ENCODE results near the gene HOXA2. TPM values are rescaled to one million over a fixed set of nuclear protein-coding genes. Genes with fewer than 3 reads are reported as not detected.

HOXA2 gene
- total and polyA plus RNA-seq, 4 donors: 4.4 to 17.9 (median 12.9) TPM

- Histone ChIP-seq H3K4me1 (ENCODE audit: control insufficient read depth, insufficient read depth, low read length) (peaks cover 64% of the 10 kb centered on the region), H3K27ac (ENCODE audit: low read depth, low read length) (peak overlapping the region; percentile 98), H3K36me3 (ENCODE audit: control insufficient read depth, insufficient read depth, low read length) (peaks cover 8% of the 10 kb centered on the region), H3K9me3 (ENCODE audit: control insufficient read depth, insufficient read depth, low read length) (no peaks in the 10 kb centered on the region), H3K27me3 (ENCODE audit: control insufficient read depth, insufficient read depth, low read length) (peaks cover 22% of the 10 kb centered on the region), H3K4me3 (ENCODE audit: low read depth, low read length) (peak overlapping the region; percentile 85)
- 14% methylated on average over 22 of the region's 25 CpGs for WGBS (ENCODE audit: insufficient coverage)
- DNase-seq (ENCODE audit: low read depth in 4 of 6, low spot score in 6 of 6): peak in 5 of 6 donors; percentile 47 to 88 (median 80)
Measured at GRCh38 chr7:27101171-27101956, 1.1 kb downstream of the HOXA2 start.

- 17% methylated on average over 8 of the region's 8 CpGs for WGBS (ENCODE audit: insufficient coverage)
- peak overlapping the region; percentile 85 for H3K4me3 ChIP-seq (ENCODE audit: low read depth, low read length)
- peak overlapping the region; percentile 98 for H3K27ac ChIP-seq (ENCODE audit: low read depth, low read length)
- DNase-seq (ENCODE audit: low read depth in 4 of 6, low spot score in 6 of 6): peak in 4 of 6 donors; percentile 44 to 86 (median 54)
- H3K36me3 ChIP-seq (ENCODE audit: control insufficient read depth, insufficient read depth, low read length): peaks cover 8% of the 10 kb centered on the region
- peaks cover 59% of the 10 kb centered on the region for H3K4me1 ChIP-seq (ENCODE audit: control insufficient read depth, insufficient read depth, low read length)
- H3K27me3 ChIP-seq (ENCODE audit: control insufficient read depth, insufficient read depth, low read length): peaks cover 20% of the 10 kb centered on the region
- H3K9me3 ChIP-seq (ENCODE audit: control insufficient read depth, insufficient read depth, low read length): no peaks in the 10 kb centered on the region
Measured at GRCh38 chr7:27100694-27101170, 1.8 kb downstream of the HOXA2 start.

GRCh38 chr7:27099453-27100370, 2.8 kb downstream of the HOXA2 start:
- peaks cover 8% of the 10 kb centered on the region for H3K36me3 ChIP-seq (ENCODE audit: control insufficient read depth, insufficient read depth, low read length)
- H3K9me3 ChIP-seq (ENCODE audit: control insufficient read depth, insufficient read depth, low read length): no peaks in the 10 kb centered on the region
- peaks cover 56% of the 10 kb centered on the region for H3K4me1 ChIP-seq (ENCODE audit: control insufficient read depth, insufficient read depth, low read length)
- peak overlapping the region; percentile 98 for H3K27ac ChIP-seq (ENCODE audit: low read depth, low read length)
- no CpG with 5 or more reads among the region's 8 CpGs for WGBS (ENCODE audit: insufficient coverage)
- H3K4me3 ChIP-seq (ENCODE audit: low read depth, low read length): peak overlapping the region; percentile 85
- peaks cover 30% of the 10 kb centered on the region for H3K27me3 ChIP-seq (ENCODE audit: control insufficient read depth, insufficient read depth, low read length)
- peak in 3 of 6 donors; percentile 23 to 70 (median 48) for DNase-seq (ENCODE audit: low read depth in 4 of 6, low spot score in 6 of 6)

GRCh38 chr7:27098578-27099451, 3.7 kb downstream of the HOXA2 start:
- peak overlapping the region; percentile 85 for H3K4me3 ChIP-seq (ENCODE audit: low read depth, low read length)
- peaks cover 32% of the 10 kb centered on the region for H3K27me3 ChIP-seq (ENCODE audit: control insufficient read depth, insufficient read depth, low read length)

GRCh38 chr7:27097686-27098577, 4.6 kb downstream of the HOXA2 start:
- peak in 2 of 6 donors; percentile 9 to 47 for DNase-seq (ENCODE audit: low read depth in 4 of 6, low spot score in 6 of 6)
- H3K4me1 ChIP-seq (ENCODE audit: control insufficient read depth, insufficient read depth, low read length): peaks cover 44% of the 10 kb centered on the region
- H3K9me3 ChIP-seq (ENCODE audit: control insufficient read depth, insufficient read depth, low read length): no peaks in the 10 kb centered on the region
- peaks cover 5% of the 10 kb centered on the region for H3K36me3 ChIP-seq (ENCODE audit: control insufficient read depth, insufficient read depth, low read length)
- H3K4me3 ChIP-seq (ENCODE audit: low read depth, low read length): peak overlapping the region; percentile 85
- 10% methylated on average over 26 of the region's 35 CpGs for WGBS (ENCODE audit: insufficient coverage)
- peaks cover 29% of the 10 kb centered on the region for H3K27me3 ChIP-seq (ENCODE audit: control insufficient read depth, insufficient read depth, low read length)
- H3K27ac ChIP-seq (ENCODE audit: low read depth, low read length): peak overlapping the region; percentile 98

More at GRCh38 chr7:27098578-27099451, 3.7 kb downstream of the HOXA2 start:
- 12% methylated on average over 21 of the region's 38 CpGs for whole genome bisulfite sequencing (ENCODE audit: insufficient coverage)
- H3K36me3 ChIP-seq (ENCODE audit: control insufficient read depth, insufficient read depth, low read length): peaks cover 10% of the 10 kb centered on the region
- DNase-seq (ENCODE audit: low read depth in 4 of 6, low spot score in 6 of 6): peak in 5 of 6 donors; percentile 43 to 91 (median 82)
- peak overlapping the region; percentile 98 for H3K27ac ChIP-seq (ENCODE audit: low read depth, low read length)
- peaks cover 53% of the 10 kb centered on the region for H3K4me1 ChIP-seq (ENCODE audit: control insufficient read depth, insufficient read depth, low read length)
- no peaks in the 10 kb centered on the region for H3K9me3 ChIP-seq (ENCODE audit: control insufficient read depth, insufficient read depth, low read length)

- peaks cover 28% of the 10 kb centered on the region for H3K27me3 ChIP-seq (ENCODE audit: control insufficient read depth, insufficient read depth, low read length)
- H3K27ac ChIP-seq (ENCODE audit: low read depth, low read length): peak overlapping the region; percentile 98
- peak in 4 of 6 donors; percentile 29 to 78 (median 54) for DNase-seq (ENCODE audit: low read depth in 4 of 6, low spot score in 6 of 6)
- peaks cover 43% of the 10 kb centered on the region for H3K4me1 ChIP-seq (ENCODE audit: control insufficient read depth, insufficient read depth, low read length)
- H3K36me3 ChIP-seq (ENCODE audit: control insufficient read depth, insufficient read depth, low read length): peaks cover 5% of the 10 kb centered on the region
- WGBS (ENCODE audit: insufficient coverage): 0% methylated on average over 25 of the region's 41 CpGs
- H3K9me3 ChIP-seq (ENCODE audit: control insufficient read depth, insufficient read depth, low read length): no peaks in the 10 kb centered on the region
- H3K4me3 ChIP-seq (ENCODE audit: low read depth, low read length): peak overlapping the region; percentile 85
Measured at GRCh38 chr7:27096768-27097514, 5.5 kb downstream of the HOXA2 start.

GRCh38 chr7:27095897-27096767, 6.4 kb downstream of the HOXA2 start, which contains the start of gene HOXA1:
HOXA1 (minus strand) TSS chr7:27096000; CDS start chr7:27095912, 88 bp downstream.
- Histone ChIP-seq H3K4me1 (ENCODE audit: control insufficient read depth, insufficient read depth, low read length) (peaks cover 44% of the 10 kb centered on the region), H3K27me3 (ENCODE audit: control insufficient read depth, insufficient read depth, low read length) (peaks cover 23% of the 10 kb centered on the region), H3K9me3 (ENCODE audit: control insufficient read depth, insufficient read depth, low read length) (no peaks in the 10 kb centered on the region), H3K36me3 (ENCODE audit: control insufficient read depth, insufficient read depth, low read length) (peaks cover 5% of the 10 kb centered on the region), H3K4me3 (ENCODE audit: low read depth, low read length) (peak within 1 kb of the TSS; percentile 85), H3K27ac (ENCODE audit: low read depth, low read length) (peak within 1 kb of the TSS; percentile 98)
- peak in 4 of 6 donors; percentile 74 to 98 (median 86) for DNase-seq (ENCODE audit: low read depth in 4 of 6, low spot score in 6 of 6)
- under 1% methylated on average over 59 of the region's 68 CpGs for WGBS (ENCODE audit: insufficient coverage)
